K562 (cell line): ENCODE results near the gene COL23A1. TPM values are rescaled to one million over a fixed set of nuclear protein-coding genes. Genes with fewer than 3 reads are reported as not detected.
A peak's percentile ranks its signal among the peaks of the same experiment; 100 is the strongest.

Source experiments
- ATAC-seq: fragments of 200-7000 bp; cut with Tn5 transposase; 3 replicates; pipeline ENCODE4 v1.9.1; 2020; ENCODE audit warnings: moderate library complexity
- BruUV-seq: library from RNA; stranded (reverse); fragments of 400-500 nt; replicated peaks from 2 replicates; lab custom pipeline; 2021; lab: Mats Ljungman, UMichigan
- CTCF ChIA-PET: fragments of 300-600 bp; formaldehyde crosslinking; extraction: SDS; loops from one replicate; lab custom pipeline; 2021; ENCODE audit warnings: low intra/inter-chr PET ratio; lab: Yijun Ruan, JAX
- POLR2A ChIA-PET: fragments of 300-600, 350-650 bp; sonication (Branson Sonifier 250); formaldehyde crosslinking; extraction: SDS; loops from one replicate; lab custom pipeline; 2021; ENCODE audit warnings: antibody characterized with exemption, inconsistent platforms; lab: Yijun Ruan, JAX
- DNase-seq, 4 experiments: peaks; one replicate each; pipeline versions ENCODE4 v3.0.0 to v3.0.0-alpha.2; 2011 to 2018; ENCODE audit warnings: low spot score in 3 of 4, mixed read lengths in 3 of 4; ENCODE audit errors: extremely low read depth in 1 of 4
- FAIRE-seq: peaks from 2 replicates; lab custom pipeline; 2011; peaks lifted over from hg19 to GRCh38; lab: Jason Lieb, UNC
- H2AFZ ChIP-seq: 2 replicates; pipeline ENCODE4 v1.6.0; 2011; ENCODE audit warnings: low read depth, low read length, control low read depth, inconsistent platforms
- H3K27ac ChIP-seq: fragments of 200-600 bp; 3 replicates; pipeline ENCODE4 v1.8.0; 2011; ENCODE audit warnings: low read depth, mild to moderate bottlenecking, control low read depth, inconsistent platforms, low read length, moderate library complexity, mixed read lengths; ENCODE audit errors: extremely low read depth
- H3K27me3 ChIP-seq, 2 experiments: fragments of 300-600 bp in 1 of 2; 2 replicates in 1 of 2; 3 replicates in 1 of 2; pipeline versions ENCODE4 v1.6.0 to v1.8.0; 2011; ENCODE audit warnings: inconsistent platforms in 2 of 2, low read length in 2 of 2, mild to moderate bottlenecking in 1 of 2, mixed read lengths in 1 of 2, moderate library complexity in 1 of 2; ENCODE audit not compliant: control insufficient read depth in 2 of 2, insufficient read depth in 2 of 2
- H3K36me3 ChIP-seq: fragments of 300-600 bp; 3 replicates; pipeline ENCODE4 v1.8.0; 2011; ENCODE audit warnings: mild to moderate bottlenecking, low read length, inconsistent platforms; ENCODE audit not compliant: control insufficient read depth, insufficient read depth
- H3K4me1 ChIP-seq, 2 experiments: fragments of 200-600 bp in 1 of 2; replicated peaks in 1 of 2; 2 replicates in 1 of 2; 3 replicates in 1 of 2; pipeline versions ENCODE4 v1.5.1 to v1.8.0; 2011; ENCODE audit warnings: inconsistent platforms in 2 of 2, low read length in 2 of 2, mild to moderate bottlenecking in 1 of 2, mixed read lengths in 1 of 2, moderate library complexity in 1 of 2; ENCODE audit not compliant: control insufficient read depth in 2 of 2, insufficient read depth in 2 of 2
- H3K4me2 ChIP-seq: 2 replicates; pipeline ENCODE4 v1.6.1; 2011; ENCODE audit warnings: low read length, control low read depth, inconsistent platforms, mixed read lengths; ENCODE audit not compliant: insufficient read depth
- H3K4me3 ChIP-seq: fragments of 200-600 bp; sonication (generic), shearing (Covaris generic); 2 replicates; pipeline ENCODE4 v1.5.1; 2016; ENCODE audit warnings: control low read depth, inconsistent platforms
- H3K79me2 ChIP-seq: fragments of 200-600 bp; 3 replicates; pipeline ENCODE4 v1.8.0; 2011; ENCODE audit warnings: low read length, inconsistent platforms; ENCODE audit not compliant: control insufficient read depth, insufficient read depth
- H3K9ac ChIP-seq, 2 experiments: 2 replicates each; pipeline versions ENCODE4 v1.6.0 to v1.6.1; 2011; ENCODE audit warnings: low read depth in 2 of 2, low read length in 2 of 2, control low read depth in 1 of 2, inconsistent platforms in 1 of 2, mild to moderate bottlenecking in 1 of 2, mixed read lengths in 1 of 2; ENCODE audit not compliant: insufficient read depth in 1 of 2
- H3K9me1 ChIP-seq: one replicate; pipeline ENCODE4 v1.6.0; 2011; ENCODE audit warnings: inconsistent platforms, mild to moderate bottlenecking, low read length, moderate library complexity; ENCODE audit not compliant: control insufficient read depth, insufficient read depth
- H3K9me3 ChIP-seq: replicated peaks from 2 replicates; pipeline ENCODE4 v1.5.1; 2011; ENCODE audit warnings: low read depth, low read length, inconsistent platforms; ENCODE audit not compliant: control insufficient read depth, insufficient read depth
- H4K20me1 ChIP-seq: replicated peaks from 2 replicates; pipeline ENCODE4 v1.6.1; 2011; ENCODE audit warnings: low read length, inconsistent platforms, mixed read lengths; ENCODE audit not compliant: control insufficient read depth, insufficient read depth
- CBFA2T3 ChIP-seq: fragments of 450-650 bp; IDR thresholded peaks from 2 replicates; pipeline ENCODE4 v1.6.1; 2017
- E2F1 ChIP-seq: sonication (generic); formaldehyde crosslinking; IDR thresholded peaks from 2 replicates; pipeline ENCODE4 v1.8.1; 2023; ENCODE audit warnings: mild to moderate bottlenecking, missing genetic modification reagents, moderate library complexity
- ETV1 ChIP-seq: fragments of 450-650 bp; conservative IDR thresholded peaks from 2 replicates; pipeline ENCODE4 v1.6.1; 2016; ENCODE audit warnings: missing genetic modification characterization, control low read depth, low read depth, missing compliant biosample characterization
- GTF2F1 ChIP-seq: IDR thresholded peaks from 2 replicates; pipeline ENCODE4 v1.6.1; 2011; ENCODE audit warnings: low read depth, low read length, improper control_type of control experiment
- KDM1A ChIP-seq, 2 experiments: fragments of 450-650 bp; IDR thresholded peaks; 2 replicates each; pipeline ENCODE4 v1.6.1; 2016; ENCODE audit warnings: mild to moderate bottlenecking in 2 of 2
- MTF1 ChIP-seq: fragments of 250-450 bp; sonication (Bioruptor Pico); IDR thresholded peaks from 2 replicates; pipeline ENCODE4 v1.9.0; 2021; ENCODE audit warnings: moderate library complexity, mild to moderate bottlenecking, inconsistent platforms, borderline replicate concordance
- NFYB ChIP-seq: IDR thresholded peaks from 2 replicates; pipeline ENCODE4 v1.6.1; 2011; ENCODE audit warnings: mild to moderate bottlenecking, moderate library complexity; ENCODE audit not compliant: insufficient read length; ENCODE audit errors: extremely low read depth
- NR1H2 ChIP-seq: sonication (generic); formaldehyde crosslinking; IDR thresholded peaks from 2 replicates; pipeline ENCODE4 v1.4.0; 2020; ENCODE audit warnings: mild to moderate bottlenecking, missing genetic modification reagents
- REST ChIP-seq, 2 experiments: fragments of 450-650 bp; formaldehyde crosslinking in 1 of 2; IDR thresholded peaks; 2 replicates each; pipeline versions ENCODE4 v1.4.0 to v1.6.1; 2014 to 2020; ENCODE audit warnings: mild to moderate bottlenecking in 2 of 2, borderline replicate concordance in 1 of 2, low read depth in 1 of 2
- TAF9B ChIP-seq: fragments of 450-650 bp; IDR thresholded peaks from 2 replicates; pipeline ENCODE4 v1.6.1; 2018; ENCODE audit warnings: mild to moderate bottlenecking; ENCODE audit not compliant: partially characterized antibody
- THRAP3 ChIP-seq: fragments of 450-650 bp; IDR thresholded peaks from 2 replicates; pipeline ENCODE4 v1.6.1; 2016; ENCODE audit warnings: mild to moderate bottlenecking, inconsistent platforms, borderline replicate concordance
- WGBS: fragments of 100-300 bp; shearing (Covaris generic); methylation state at CpG from one replicate; pipeline ENCODE4 v1.1.6; 2016; ENCODE audit warnings: low coverage, mixed read lengths; ENCODE audit not compliant: insufficient coverage; ENCODE audit errors: missing lambda C conversion rate; 5-methylcytosine and 5-hydroxymethylcytosine counted together
- in situ Hi-C: fragments of 300-500 bp; cut with MboI; formaldehyde crosslinking; loops from 4 replicates; pipeline ENCODE4 v1.15.0; 2018; ENCODE audit warnings: inconsistent platforms, mixed read lengths
- intact Hi-C: fragments of 100-400 bp; cut with micrococcal nuclease; formaldehyde crosslinking; loops from 2 replicates; pipeline ENCODE4 v1.14.2; 2022
- polyA plus RNA-seq, 8 experiments: library from polyadenylated mRNA; depleted of rRNA in 4 of 8; stranded (reverse) in 5 of 8; unstranded in 3 of 8; fragments of >200 nt; fragmentation: Nextera tagmentation in 2 of 8; fragmentation: Illumina TruSeq in 1 of 8; extraction: Ambion mirVana in 2 of 8; extraction: Trizol in 1 of 8; gene quantifications; 2 replicates each; pipeline versions ENCODE4 v1.2.1 to v1.2.3, GENCODE V29; 2011 to 2014; ENCODE audit warnings: inconsistent platforms in 1 of 8, missing spikeins in 1 of 8
- total RNA-seq, 7 experiments: library from RNA; depleted of rRNA in 6 of 7; stranded (reverse); fragments of >200 nt in 6 of 7; fragmentation: Illumina TruSeq in 2 of 7; extraction: Trizol in 2 of 7; gene quantifications; 2 replicates each; pipeline versions ENCODE4 v1.2.1 to v1.2.3, GENCODE V29; 2011 to 2021; ENCODE audit warnings: low replicate concordance in 1 of 7

The COL23A1 gene
- total and polyA plus RNA-seq, 9 of the 15 experiments (the other 6 are each of a cell fraction or from before 2014, with no cell fraction given) = 0.09 TPM; not detected in 8

- intact Hi-C loops (no loop called here), in situ Hi-C loops (no loop called here)
- H2AFZ ChIP-seq = no peak overlapping the region
- H3K27ac ChIP-seq = no peak overlapping the region
- WGBS = 25% methylated on average over 18 of the region's 20 CpGs
- peaks cover 0 to 9% of the 10 kb centered on the region in 2 experiments; a peak in 2 of 5 replicates for H3K4me1 ChIP-seq
- H3K9me1 ChIP-seq = no peaks in the 10 kb centered on the region
- no peaks in the 10 kb centered on the region for H3K9me3 ChIP-seq
- peaks cover 3 to 53% of the 10 kb centered on the region in 2 experiments; a peak in 3 of 5 replicates for H3K27me3 ChIP-seq
- peak; percentile 54 for FAIRE-seq
- no TSS peak for BruUV-seq
- peak in 3 of 4 experiments; percentile 15 to 59 (median 25) for DNase-seq
- ChIA-PET POLR2A (interaction anchor here (1.0 kb wide), 1 partner anchor 10 kb away, joined by 5 read pairs; no protein-coding TSS in a partner anchor), CTCF (no interaction called here)
- peak; percentile 70 for ATAC-seq
- no peaks in the 10 kb centered on the region for H3K79me2 ChIP-seq
- no peaks in the 10 kb centered on the region; the same call in 1 of the 2 replicates for H4K20me1 ChIP-seq
- no peak overlapping the region for H3K4me3 ChIP-seq
- peak overlapping the region in 1 of 2 experiments; percentile 71; a peak in 1 of 4 replicates for H3K9ac ChIP-seq
- no peak overlapping the region for H3K4me2 ChIP-seq
- no peaks in the 10 kb centered on the region for H3K36me3 ChIP-seq
- TF ChIP-seq CBFA2T3 = peak; percentile 72
- no peak for TF ChIP-seq NR1H2 (CRISPR knock-in tag)
- no peak for TF ChIP-seq GTF2F1
- no peak for TF ChIP-seq E2F1 (CRISPR knock-in tag)
- TF ChIP-seq REST (IDR thresholded peaks at IDR 0.05; ENCODE audit: borderline replicate concordance) = no peak
- TF ChIP-seq REST (CRISPR knock-in tag; IDR thresholded peaks at IDR 0.05; ENCODE audit: low read depth) = no peak
- TF ChIP-seq TAF9B = no peak
- TF ChIP-seq KDM1A (IDR thresholded peaks at IDR 0.05) = no peak
- no peak for TF ChIP-seq NFYB
- TF ChIP-seq ETV1 = no peak
- TF ChIP-seq THRAP3 = no peak
- TF ChIP-seq MTF1 = no peak
Measured at GRCh38 chr5:178535299-178536175, 54.7 kb downstream of the COL23A1 start.
